HepG2 (cell line): ENCODE measurements around the gene EIF5B. TPM values are rescaled to one million over a fixed set of nuclear protein-coding genes. Genes with fewer than 3 reads are reported as not detected.

Experiments
- ATAC-seq: fragments of 200-7000 bp; cut with Tn5 transposase; 3 replicates; pipeline ENCODE4 v1.9.1; 2020; ENCODE audit warnings: mild to moderate bottlenecking, moderate library complexity
- BruUV-seq: library from RNA; stranded (reverse); fragments of 400-500 nt; replicated peaks from 2 replicates; lab custom pipeline; 2021; lab: Mats Ljungman, UMichigan
- CTCF ChIA-PET: fragments of 300-600 bp; formaldehyde crosslinking; extraction: SDS; loops from one replicate; lab custom pipeline; 2021; ENCODE audit warnings: low total read pairs, inconsistent platforms, low intra/inter-chr PET ratio; lab: Yijun Ruan, JAX
- POLR2A ChIA-PET: fragments of 350-600 bp; sonication (Branson Sonifier 250); formaldehyde crosslinking; loops from one replicate; lab custom pipeline; 2020; ENCODE audit warnings: antibody characterized with exemption, inconsistent platforms; lab: Yijun Ruan, JAX
- DNase-seq: peaks from one replicate; pipeline ENCODE4 v3.0.0-alpha.2; 2015; ENCODE audit warnings: low spot score
- FAIRE-seq: peaks from 3 replicates; lab custom pipeline; 2011; peaks lifted over from hg19 to GRCh38; lab: Jason Lieb, UNC
- H2AFZ ChIP-seq: one replicate; pipeline ENCODE4 v1.6.1; 2011; ENCODE audit warnings: low read length, inconsistent platforms
- H3K27ac ChIP-seq: fragments of 300-600 bp; 3 replicates; pipeline ENCODE4 v1.8.0; 2011; ENCODE audit warnings: mixed run types, mild to moderate bottlenecking, mixed read lengths, low read length, inconsistent platforms; ENCODE audit not compliant: insufficient read depth; ENCODE audit errors: extremely low read length
- H3K27me3 ChIP-seq, 2 experiments: fragments of 200-600 bp in 1 of 2; 2 replicates in 1 of 2; 3 replicates in 1 of 2; pipeline versions ENCODE4 v1.6.0 to v1.8.0; 2011; ENCODE audit warnings: low read length in 2 of 2, mild to moderate bottlenecking in 2 of 2, moderate library complexity in 2 of 2, inconsistent platforms in 1 of 2; ENCODE audit not compliant: insufficient read depth in 2 of 2, control insufficient read depth in 1 of 2
- H3K36me3 ChIP-seq, 2 experiments: fragments of 200-600 bp in 1 of 2; replicated peaks in 1 of 2; 2 replicates in 1 of 2; 3 replicates in 1 of 2; pipeline versions ENCODE4 v1.5.1 to v1.8.0; 2011; ENCODE audit warnings: low read length in 2 of 2, inconsistent platforms in 1 of 2; ENCODE audit not compliant: insufficient read depth in 2 of 2, control insufficient read depth in 1 of 2
- H3K4me1 ChIP-seq: 2 replicates; pipeline ENCODE4 v1.5.1; 2012; ENCODE audit warnings: low read length, inconsistent platforms; ENCODE audit not compliant: insufficient read depth
- H3K4me2 ChIP-seq: 2 replicates; pipeline ENCODE4 v1.6.0; 2011; ENCODE audit warnings: low read depth, low read length, inconsistent platforms
- H3K4me3 ChIP-seq, 3 experiments: fragments of 200-600 bp in 1 of 3; sonication (generic), shearing (Covaris generic) in 1 of 3; replicated peaks in 1 of 3; 2 replicates each; pipeline ENCODE4 v1.5.1; 2011 to 2016; ENCODE audit warnings: low read length in 3 of 3, inconsistent platforms in 2 of 3, low read depth in 2 of 3, mild to moderate bottlenecking in 2 of 3, control low read depth in 1 of 3, mixed read lengths in 1 of 3; ENCODE audit not compliant: insufficient read depth in 1 of 3
- H3K79me2 ChIP-seq: one replicate; pipeline ENCODE4 v1.6.1; 2011; ENCODE audit warnings: low read length, inconsistent platforms; ENCODE audit not compliant: insufficient read depth
- H3K9ac ChIP-seq: 2 replicates; pipeline ENCODE4 v1.6.0; 2011; ENCODE audit warnings: mild to moderate bottlenecking, low read depth, low read length, inconsistent platforms; ENCODE audit not compliant: insufficient read depth
- H3K9me3 ChIP-seq: 2 replicates; pipeline ENCODE4 v1.5.1; 2012; ENCODE audit warnings: mild to moderate bottlenecking, low read length
- H4K20me1 ChIP-seq: 2 replicates; pipeline ENCODE4 v1.6.0; 2011; ENCODE audit warnings: inconsistent platforms, mild to moderate bottlenecking, low read length, moderate library complexity; ENCODE audit not compliant: insufficient read depth
- CERS6 ChIP-seq: sonication (generic); formaldehyde crosslinking; IDR thresholded peaks from 2 replicates; pipeline ENCODE4 v1.5.0; 2020; ENCODE audit warnings: missing genetic modification reagents
- CHD4 ChIP-seq: fragments of 200-600 bp; sonication (generic); IDR thresholded peaks from 2 replicates; pipeline ENCODE4 v1.7.0; 2017; ENCODE audit warnings: mild to moderate bottlenecking, low read length, borderline replicate concordance
- FIP1L1 ChIP-seq: fragments of 200-400 bp; formaldehyde crosslinking; IDR thresholded peaks from 2 replicates; pipeline ENCODE4 v1.6.1; 2018; ENCODE audit warnings: low read depth, mild to moderate bottlenecking, low read length, moderate library complexity, borderline replicate concordance; ENCODE audit not compliant: insufficient read depth
- JUND ChIP-seq: sonication (generic); formaldehyde crosslinking; IDR thresholded peaks from 2 replicates; pipeline ENCODE4 v1.8.0; 2022; ENCODE audit warnings: mild to moderate bottlenecking, missing genetic modification reagents
- NFYB ChIP-seq: sonication (generic); formaldehyde crosslinking; IDR thresholded peaks from 2 replicates; pipeline ENCODE4 v1.4.0; 2020; ENCODE audit warnings: missing genetic modification reagents
- NONO ChIP-seq, 2 experiments: fragments of 450-650 bp in 1 of 2; sonication (generic) in 1 of 2; formaldehyde crosslinking in 1 of 2; IDR thresholded peaks in 1 of 2; conservative IDR thresholded peaks in 1 of 2; 2 replicates each; pipeline versions ENCODE4 v1.6.1 to v1.8.0; 2017 to 2022; ENCODE audit warnings: mild to moderate bottlenecking in 1 of 2, missing genetic modification reagents in 1 of 2, moderate library complexity in 1 of 2
- REXO4 ChIP-seq: sonication (generic); formaldehyde crosslinking; IDR thresholded peaks from 2 replicates; pipeline ENCODE4 v1.8.0; 2022; ENCODE audit warnings: missing genetic modification reagents, mild to moderate bottlenecking, borderline replicate concordance
- STAG1 ChIP-seq: sonication (generic); formaldehyde crosslinking; IDR thresholded peaks from 2 replicates; pipeline ENCODE4 v1.4.0; 2020; ENCODE audit warnings: missing genetic modification reagents
- TCF7 ChIP-seq: sonication (generic); IDR thresholded peaks from 2 replicates; pipeline ENCODE4 v1.6.1; 2016; ENCODE audit warnings: antibody characterized with exemption, low read depth
- ZNF781 ChIP-seq: sonication (generic); formaldehyde crosslinking; IDR thresholded peaks from 2 replicates; pipeline ENCODE4 v1.5.1; 2020; ENCODE audit warnings: borderline replicate concordance, mild to moderate bottlenecking, missing genetic modification reagents; ENCODE audit errors: not compliant biosample characterization
- in situ Hi-C: cut with HindIII; loops from 2 replicates; pipeline ENCODE4 v1.10.0; 2017; ENCODE audit warnings: low pct_unique_long_range_greater_than_20kb; ENCODE audit not compliant: extremely low pct_ligation_motif_present
- intact Hi-C: fragments of 100-400 bp; cut with micrococcal nuclease; formaldehyde crosslinking; loops from one replicate; pipeline ENCODE4 v1.10.0; 2022; ENCODE audit not compliant: unreplicated experiment
- polyA plus RNA-seq, 8 experiments: library from polyadenylated mRNA; depleted of rRNA in 3 of 8; stranded (reverse) in 7 of 8; unstranded in 1 of 8; fragments of >200 nt; fragmentation: Illumina TruSeq in 4 of 8; extraction: Trizol in 4 of 8; gene quantifications; 2 replicates each; pipeline versions ENCODE4 v1.2.1 to v1.2.3, GENCODE V29; 2011 to 2016; ENCODE audit warnings: low read depth in 4 of 8, missing spikeins in 1 of 8, mixed read lengths in 1 of 8; ENCODE audit not compliant: insufficient read depth in 1 of 8
- total RNA-seq, 5 experiments: library from RNA; depleted of rRNA; stranded (reverse); fragments of >200 nt; fragmentation: Illumina TruSeq; extraction: Trizol; gene quantifications; 2 replicates each; pipeline ENCODE4 v1.2.3, GENCODE V29; 2016; ENCODE audit warnings: low read depth in 1 of 5
- TF ChIP-seq, protein P1 (sequence below): sonication (generic); formaldehyde crosslinking; conservative IDR thresholded peaks from 2 replicates; pipeline ENCODE4 v1.4.0; 2020; ENCODE audit warnings: mild to moderate bottlenecking, missing genetic modification reagents, moderate library complexity
- TF ChIP-seq, protein P2 (sequence below): sonication (generic); formaldehyde crosslinking; IDR thresholded peaks from 2 replicates; pipeline ENCODE4 v1.5.0; 2020; ENCODE audit warnings: mild to moderate bottlenecking, low read depth, missing genetic modification reagents, borderline replicate concordance
- TF ChIP-seq, protein P3 (sequence below): sonication (generic); formaldehyde crosslinking; IDR thresholded peaks from 2 replicates; pipeline ENCODE4 v1.4.0; 2020; ENCODE audit warnings: low read depth, mild to moderate bottlenecking, missing genetic modification reagents
- TF ChIP-seq, protein P4 (sequence below), 2 experiments: sonication (generic) in 1 of 2; formaldehyde crosslinking in 1 of 2; IDR thresholded peaks; 2 replicates each; pipeline versions ENCODE4 v1.5.1 to v1.6.1; 2011 to 2020; ENCODE audit warnings: borderline replicate concordance in 1 of 2, low read depth in 1 of 2, low read length in 1 of 2, mild to moderate bottlenecking in 1 of 2, missing genetic modification reagents in 1 of 2, moderate library complexity in 1 of 2

Gene EIF5B
- total and polyA plus RNA-seq, 2 of the 13 experiments (the other 11 are each of a cell fraction or from before 2014, with no cell fraction given), result 8.8 to 32.1 TPM

- Histone ChIP-seq H3K4me2 (no peak overlapping the region), H3K9me3 (no peaks in the 10 kb centered on the region), H3K4me1 (peaks cover 19% of the 10 kb centered on the region)
- in situ Hi-C loops, result no loop called here
- CTCF ChIA-PET, result no interaction called here
- no peak for TF ChIP-seq CHD4
- TF ChIP-seq STAG1 (CRISPR knock-in tag), result no peak
- no peak for TF ChIP-seq NONO (IDR thresholded peaks at IDR 0.05)
- TF ChIP-seq NONO (CRISPR knock-in tag; conservative IDR thresholded peaks at IDR 0.05), result no peak
- TF ChIP-seq, protein P1, sequence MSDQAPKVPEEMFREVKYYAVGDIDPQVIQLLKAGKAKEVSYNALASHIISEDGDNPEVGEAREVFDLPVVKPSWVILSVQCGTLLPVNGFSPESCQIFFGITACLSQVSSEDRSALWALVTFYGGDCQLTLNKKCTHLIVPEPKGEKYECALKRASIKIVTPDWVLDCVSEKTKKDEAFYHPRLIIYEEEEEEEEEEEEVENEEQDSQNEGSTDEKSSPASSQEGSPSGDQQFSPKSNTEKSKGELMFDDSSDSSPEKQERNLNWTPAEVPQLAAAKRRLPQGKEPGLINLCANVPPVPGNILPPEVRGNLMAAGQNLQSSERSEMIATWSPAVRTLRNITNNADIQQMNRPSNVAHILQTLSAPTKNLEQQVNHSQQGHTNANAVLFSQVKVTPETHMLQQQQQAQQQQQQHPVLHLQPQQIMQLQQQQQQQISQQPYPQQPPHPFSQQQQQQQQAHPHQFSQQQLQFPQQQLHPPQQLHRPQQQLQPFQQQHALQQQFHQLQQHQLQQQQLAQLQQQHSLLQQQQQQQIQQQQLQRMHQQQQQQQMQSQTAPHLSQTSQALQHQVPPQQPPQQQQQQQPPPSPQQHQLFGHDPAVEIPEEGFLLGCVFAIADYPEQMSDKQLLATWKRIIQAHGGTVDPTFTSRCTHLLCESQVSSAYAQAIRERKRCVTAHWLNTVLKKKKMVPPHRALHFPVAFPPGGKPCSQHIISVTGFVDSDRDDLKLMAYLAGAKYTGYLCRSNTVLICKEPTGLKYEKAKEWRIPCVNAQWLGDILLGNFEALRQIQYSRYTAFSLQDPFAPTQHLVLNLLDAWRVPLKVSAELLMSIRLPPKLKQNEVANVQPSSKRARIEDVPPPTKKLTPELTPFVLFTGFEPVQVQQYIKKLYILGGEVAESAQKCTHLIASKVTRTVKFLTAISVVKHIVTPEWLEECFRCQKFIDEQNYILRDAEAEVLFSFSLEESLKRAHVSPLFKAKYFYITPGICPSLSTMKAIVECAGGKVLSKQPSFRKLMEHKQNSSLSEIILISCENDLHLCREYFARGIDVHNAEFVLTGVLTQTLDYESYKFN (CRISPR knock-in tag), result no peak
- TF ChIP-seq, protein P2, sequence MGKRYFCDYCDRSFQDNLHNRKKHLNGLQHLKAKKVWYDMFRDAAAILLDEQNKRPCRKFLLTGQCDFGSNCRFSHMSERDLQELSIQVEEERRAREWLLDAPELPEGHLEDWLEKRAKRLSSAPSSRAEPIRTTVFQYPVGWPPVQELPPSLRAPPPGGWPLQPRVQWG (CRISPR knock-in tag), result no peak
- TF ChIP-seq JUND, result no peak
- TF ChIP-seq CERS6 (CRISPR knock-in tag), result no peak
- TF ChIP-seq REXO4, result no peak
- no peak for TF ChIP-seq FIP1L1
- no peak for TF ChIP-seq TCF7
- no peak for TF ChIP-seq NFYB (CRISPR knock-in tag)
- TF ChIP-seq, protein P3, sequence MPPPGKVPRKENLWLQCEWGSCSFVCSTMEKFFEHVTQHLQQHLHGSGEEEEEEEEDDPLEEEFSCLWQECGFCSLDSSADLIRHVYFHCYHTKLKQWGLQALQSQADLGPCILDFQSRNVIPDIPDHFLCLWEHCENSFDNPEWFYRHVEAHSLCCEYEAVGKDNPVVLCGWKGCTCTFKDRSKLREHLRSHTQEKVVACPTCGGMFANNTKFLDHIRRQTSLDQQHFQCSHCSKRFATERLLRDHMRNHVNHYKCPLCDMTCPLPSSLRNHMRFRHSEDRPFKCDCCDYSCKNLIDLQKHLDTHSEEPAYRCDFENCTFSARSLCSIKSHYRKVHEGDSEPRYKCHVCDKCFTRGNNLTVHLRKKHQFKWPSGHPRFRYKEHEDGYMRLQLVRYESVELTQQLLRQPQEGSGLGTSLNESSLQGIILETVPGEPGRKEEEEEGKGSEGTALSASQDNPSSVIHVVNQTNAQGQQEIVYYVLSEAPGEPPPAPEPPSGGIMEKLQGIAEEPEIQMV, result no peak
- no peak for TF ChIP-seq ZNF781 (CRISPR knock-in tag)
- TF ChIP-seq, protein P4, sequence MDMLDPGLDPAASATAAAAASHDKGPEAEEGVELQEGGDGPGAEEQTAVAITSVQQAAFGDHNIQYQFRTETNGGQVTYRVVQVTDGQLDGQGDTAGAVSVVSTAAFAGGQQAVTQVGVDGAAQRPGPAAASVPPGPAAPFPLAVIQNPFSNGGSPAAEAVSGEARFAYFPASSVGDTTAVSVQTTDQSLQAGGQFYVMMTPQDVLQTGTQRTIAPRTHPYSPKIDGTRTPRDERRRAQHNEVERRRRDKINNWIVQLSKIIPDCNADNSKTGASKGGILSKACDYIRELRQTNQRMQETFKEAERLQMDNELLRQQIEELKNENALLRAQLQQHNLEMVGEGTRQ (IDR thresholded peaks at IDR 0.05; ENCODE audit: low read depth, low read length), result no peak
- TF ChIP-seq, protein P4 (CRISPR knock-in tag; IDR thresholded peaks at IDR 0.05; ENCODE audit: borderline replicate concordance), result no peak
- TF ChIP-seq, all 625 proteins: peak for 0
- FAIRE-seq (no peak), DNase-seq (no peak), ATAC-seq (no peak)
- H3K27ac ChIP-seq, result no peak overlapping the region
- no peaks in the 10 kb centered on the region for H3K27me3 ChIP-seq
- no peak overlapping the region for H2AFZ ChIP-seq
- no peak overlapping the region for H3K9ac ChIP-seq
- peaks cover 98% of the 10 kb centered on the region for H3K79me2 ChIP-seq
- POLR2A ChIA-PET, result interaction anchor here (3.0 kb wide), 1 partner anchor 10 kb away, joined by 16 read pairs; the partner anchor contains the start of genes EIF5B and TXNDC9
- intact Hi-C loops, result no loop called here
- 0 out of 5 replicates have a peak, but pooled peaks cover 0 to 3% of the 10 kb centered on the region in 2 experiments for H3K36me3 ChIP-seq
- no TSS peak for BruUV-seq
- peaks cover 34% of the 10 kb centered on the region for H4K20me1 ChIP-seq
- no peak overlapping the region for H3K4me3 ChIP-seq
These were observed 9.0 kb downstream of the EIF5B start for GRCh38 chr2:99346218-99346617.
